ENCODE data around the gene WDR83.

WDR83 gene

GRCh38 chr19:12648088-12648487 is 18.5 kb upstream of the WDR83 start:
- no peak for TF ChIP-seq POLR2AphosphoS5 (IDR thresholded peaks at IDR 0.05; ENCODE audit: low read depth, low read length)
- no peak for TF ChIP-seq SIN3A (IDR thresholded peaks at IDR 0.05; ENCODE audit: borderline replicate concordance, insufficient read depth, low read length)
- no peak for TF ChIP-seq REST (IDR thresholded peaks at IDR 0.05; ENCODE audit: insufficient read depth in 1 of 2, low read depth in 2 of 2, low read length in 2 of 2)
- no peak for TF ChIP-seq FOXP2 (optimal IDR thresholded peaks at IDR 0.05; ENCODE audit: borderline replicate concordance, extremely low read depth, extremely low read length, insufficient read depth)
- TF ChIP-seq TAF1 (IDR thresholded peaks at IDR 0.05; ENCODE audit: borderline replicate concordance, insufficient read depth, low read length) = no peak

GRCh38 chr19:12649941-12650340 is 16.7 kb upstream of the WDR83 start:
- TF ChIP-seq TAF1 (IDR thresholded peaks at IDR 0.05; ENCODE audit: borderline replicate concordance, insufficient read depth, low read length) (no peak), REST (IDR thresholded peaks at IDR 0.05; ENCODE audit: insufficient read depth in 1 of 2, low read depth in 2 of 2, low read length in 2 of 2) (no peak), SIN3A (IDR thresholded peaks at IDR 0.05; ENCODE audit: borderline replicate concordance, insufficient read depth, low read length) (no peak), FOXP2 (optimal IDR thresholded peaks at IDR 0.05; ENCODE audit: borderline replicate concordance, extremely low read depth, extremely low read length, insufficient read depth) (no peak), POLR2AphosphoS5 (IDR thresholded peaks at IDR 0.05; ENCODE audit: low read depth, low read length) (no peak)

- no peak for TF ChIP-seq POLR2AphosphoS5 (IDR thresholded peaks at IDR 0.05; ENCODE audit: low read depth, low read length)
- no peak for TF ChIP-seq SIN3A (IDR thresholded peaks at IDR 0.05; ENCODE audit: borderline replicate concordance, insufficient read depth, low read length)
- TF ChIP-seq TAF1 (IDR thresholded peaks at IDR 0.05; ENCODE audit: borderline replicate concordance, insufficient read depth, low read length) = no peak
- no peak for TF ChIP-seq FOXP2 (optimal IDR thresholded peaks at IDR 0.05; ENCODE audit: borderline replicate concordance, extremely low read depth, extremely low read length, insufficient read depth)
- no peak for TF ChIP-seq REST (IDR thresholded peaks at IDR 0.05; ENCODE audit: insufficient read depth in 1 of 2, low read depth in 2 of 2, low read length in 2 of 2)
Observed at GRCh38 chr19:12652219-12652618, 14.4 kb upstream of the WDR83 start.

GRCh38 chr19:12655546-12655945 is 11.1 kb upstream of the WDR83 start:
- no peak for TF ChIP-seq REST (IDR thresholded peaks at IDR 0.05; ENCODE audit: insufficient read depth in 1 of 2, low read depth in 2 of 2, low read length in 2 of 2)
- no peak for TF ChIP-seq TAF1 (IDR thresholded peaks at IDR 0.05; ENCODE audit: borderline replicate concordance, insufficient read depth, low read length)
- no peak for TF ChIP-seq POLR2AphosphoS5 (IDR thresholded peaks at IDR 0.05; ENCODE audit: low read depth, low read length)
- TF ChIP-seq FOXP2 (optimal IDR thresholded peaks at IDR 0.05; ENCODE audit: borderline replicate concordance, extremely low read depth, extremely low read length, insufficient read depth) = no peak
- no peak for TF ChIP-seq SIN3A (IDR thresholded peaks at IDR 0.05; ENCODE audit: borderline replicate concordance, insufficient read depth, low read length)
